Duodenal mucosa (tissue), 2 donors: ENCODE results near the gene TRPM8.

ENCODE experiments used
- H3K27ac ChIP-seq: one replicate; pipeline ENCODE4 v1.7.0; 2013; ENCODE audit warnings: low read depth, low read length
- H3K27me3 ChIP-seq, 2 donors: one replicate each; pipeline ENCODE4 v1.7.0; 2013; ENCODE audit warnings: low read length in 2 of 2, control low read depth in 1 of 2; ENCODE audit not compliant: insufficient read depth in 2 of 2, control insufficient read depth in 1 of 2
- H3K36me3 ChIP-seq, 2 donors: one replicate each; pipeline ENCODE4 v1.7.0; 2013; ENCODE audit warnings: low read length in 2 of 2, control low read depth in 1 of 2; ENCODE audit not compliant: insufficient read depth in 2 of 2, control insufficient read depth in 1 of 2
- H3K4me1 ChIP-seq, 2 donors: one replicate each; pipeline ENCODE4 v1.7.0; 2013; ENCODE audit warnings: low read length in 2 of 2, control low read depth in 1 of 2; ENCODE audit not compliant: insufficient read depth in 2 of 2, control insufficient read depth in 1 of 2
- H3K4me3 ChIP-seq, 2 donors: one replicate each; pipeline ENCODE4 v1.7.0; 2013; ENCODE audit warnings: low read length in 2 of 2, low read depth in 1 of 2
- H3K9ac ChIP-seq, 2 donors: one replicate each; pipeline ENCODE4 v1.7.0; 2013; ENCODE audit warnings: low read length in 2 of 2, low read depth in 1 of 2
- H3K9me3 ChIP-seq, 2 donors: one replicate each; pipeline ENCODE4 v1.7.0; 2013; ENCODE audit warnings: low read length in 2 of 2, control low read depth in 1 of 2; ENCODE audit not compliant: control insufficient read depth in 1 of 2

The TRPM8 gene

GRCh38 chr2:233981574-233982420, 64.6 kb downstream of the TRPM8 start:
- Histone ChIP-seq H3K4me3 (no peak overlapping the region), H3K4me1 (no peaks in the 10 kb centered on the region), H3K27me3 (no peaks in the 10 kb centered on the region), H3K9ac (no peak overlapping the region), H3K27ac (no peak overlapping the region), H3K9me3 (no peaks in the 10 kb centered on the region), H3K36me3 (no peaks in the 10 kb centered on the region)

GRCh38 chr2:233982421-233983121, 65.4 kb downstream of the TRPM8 start:
- Histone ChIP-seq H3K9me3 (no peaks in the 10 kb centered on the region), H3K4me3 (no peak overlapping the region), H3K4me1 (no peaks in the 10 kb centered on the region), H3K9ac (no peak overlapping the region), H3K27me3 (no peaks in the 10 kb centered on the region), H3K27ac (no peak overlapping the region), H3K36me3 (no peaks in the 10 kb centered on the region)

GRCh38 chr2:233983445-233983844, 66.3 kb downstream of the TRPM8 start:
- Histone ChIP-seq H3K36me3 (no peaks in the 10 kb centered on the region), H3K9me3 (no peaks in the 10 kb centered on the region), H3K27ac (no peak overlapping the region), H3K27me3 (no peaks in the 10 kb centered on the region), H3K4me1 (no peaks in the 10 kb centered on the region), H3K9ac (no peak overlapping the region), H3K4me3 (no peak overlapping the region)

DNA sequence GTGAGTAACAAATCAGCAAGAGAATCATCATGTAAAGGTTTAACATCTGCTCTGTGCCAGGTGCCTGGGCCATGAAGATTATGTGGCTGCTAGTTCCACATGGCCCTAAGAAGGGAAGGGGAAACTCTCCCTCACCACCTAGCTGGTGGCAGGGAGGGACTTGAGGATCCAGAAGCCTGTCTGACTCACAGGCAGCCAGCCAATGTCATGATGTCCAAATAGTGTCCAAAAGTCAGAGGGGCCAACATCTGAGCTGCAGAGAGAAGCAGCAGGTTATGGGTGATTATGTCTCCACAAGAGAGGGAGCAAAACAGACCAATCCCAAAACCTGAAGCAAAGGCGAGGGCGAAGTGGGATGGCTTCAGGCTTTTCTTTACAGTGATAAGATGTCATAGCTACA, 71.4 kb downstream of the TRPM8 start:
- no peaks in the 10 kb centered on the region for H3K27me3 ChIP-seq
- no peak overlapping the region for H3K4me3 ChIP-seq
- H3K27ac ChIP-seq = no peak overlapping the region
- H3K4me1 ChIP-seq = no peaks in the 10 kb centered on the region
- H3K9me3 ChIP-seq = no peaks in the 10 kb centered on the region
- H3K9ac ChIP-seq = no peak overlapping the region
- no peaks in the 10 kb centered on the region for H3K36me3 ChIP-seq

GRCh38 chr2:233989221-233989858, 72.2 kb downstream of the TRPM8 start:
- Histone ChIP-seq H3K36me3 (no peaks in the 10 kb centered on the region), H3K4me1 (no peaks in the 10 kb centered on the region), H3K4me3 (no peak overlapping the region), H3K9me3 (no peaks in the 10 kb centered on the region), H3K9ac (no peak overlapping the region), H3K27me3 (no peaks in the 10 kb centered on the region), H3K27ac (no peak overlapping the region)

- H3K4me1 ChIP-seq = no peaks in the 10 kb centered on the region
- H3K36me3 ChIP-seq = no peaks in the 10 kb centered on the region
- no peak overlapping the region for H3K4me3 ChIP-seq
- H3K27ac ChIP-seq = no peak overlapping the region
- H3K9ac ChIP-seq = no peak overlapping the region
- no peaks in the 10 kb centered on the region for H3K27me3 ChIP-seq
- no peaks in the 10 kb centered on the region for H3K9me3 ChIP-seq
These were observed 73.2 kb downstream of the TRPM8 start for GRCh38 chr2:233990261-233990798.

DNA sequence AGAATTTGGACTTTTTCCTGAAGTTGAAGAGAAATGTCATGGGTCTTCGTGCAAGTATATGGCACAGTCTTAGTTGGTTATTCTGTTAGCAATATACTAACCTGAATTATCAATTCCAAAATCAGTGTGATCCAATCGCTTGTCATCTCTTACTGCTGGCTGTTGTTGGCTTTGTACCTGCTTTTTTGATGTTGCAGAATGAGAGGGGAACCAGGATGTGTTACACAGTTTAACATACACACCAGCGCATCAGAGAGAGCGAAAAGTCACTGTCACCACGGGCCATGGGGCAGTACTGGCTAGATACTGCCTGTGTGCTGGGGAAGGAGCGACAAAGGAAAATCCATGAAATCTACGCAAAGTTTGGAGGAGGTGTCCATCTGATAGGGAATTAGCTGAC, 74.0 kb downstream of the TRPM8 start:
- no peak overlapping the region for H3K4me3 ChIP-seq
- no peaks in the 10 kb centered on the region for H3K27me3 ChIP-seq
- H3K4me1 ChIP-seq = no peaks in the 10 kb centered on the region
- H3K9me3 ChIP-seq = no peaks in the 10 kb centered on the region
- H3K27ac ChIP-seq = no peak overlapping the region
- H3K36me3 ChIP-seq = no peaks in the 10 kb centered on the region
- no peak overlapping the region for H3K9ac ChIP-seq

GRCh38 chr2:233992513-233993217, 75.5 kb downstream of the TRPM8 start:
- H3K4me3 ChIP-seq = no peak overlapping the region
- H3K4me1 ChIP-seq = no peaks in the 10 kb centered on the region
- no peaks in the 10 kb centered on the region for H3K9me3 ChIP-seq
- H3K27me3 ChIP-seq = no peaks in the 10 kb centered on the region
- no peaks in the 10 kb centered on the region for H3K36me3 ChIP-seq
- H3K27ac ChIP-seq = no peak overlapping the region
- no peak overlapping the region for H3K9ac ChIP-seq

DNA sequence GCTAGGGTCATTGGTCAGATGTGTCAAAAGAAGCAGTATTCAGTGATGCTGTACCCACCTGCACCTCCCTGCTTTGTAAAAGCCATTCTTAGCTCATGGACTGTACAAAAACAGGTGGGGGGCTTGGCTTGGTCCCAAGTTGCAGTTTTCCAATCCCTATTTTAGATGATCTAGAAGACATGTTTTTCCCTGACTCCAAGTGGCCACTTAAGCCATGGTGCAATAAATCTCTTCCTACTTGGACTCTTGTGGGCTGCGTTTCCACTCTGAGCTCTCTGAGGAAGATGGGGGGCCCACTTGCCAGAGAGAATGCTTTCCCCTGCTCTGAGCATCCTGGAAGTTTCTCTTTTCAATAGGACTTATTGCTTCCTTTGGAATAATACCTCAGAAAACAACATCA, 76.3 kb downstream of the TRPM8 start:
- no peaks in the 10 kb centered on the region for H3K27me3 ChIP-seq
- H3K9ac ChIP-seq = no peak overlapping the region
- no peak overlapping the region for H3K4me3 ChIP-seq
- no peak overlapping the region for H3K27ac ChIP-seq
- no peaks in the 10 kb centered on the region for H3K9me3 ChIP-seq
- H3K4me1 ChIP-seq = no peaks in the 10 kb centered on the region
- no peaks in the 10 kb centered on the region for H3K36me3 ChIP-seq
